GM21423 (cell line): ENCODE measurements around the gene TMCC1.
A peak's percentile ranks its signal among the peaks of the same experiment; 100 is the strongest.
"Not testable (repeated sequence)": the region's sequence is repeated elsewhere in the genome, so short reads cannot be mapped to it uniquely, and the experiment has no call there.

Experiments used
- ATAC-seq: cut with Tn5 transposase; IDR thresholded peaks from one replicate; pipeline ENCODE4 v1.9.1; 2021; ENCODE audit warnings: mild to moderate bottlenecking, moderate library complexity; ENCODE audit not compliant: unreplicated experiment

The TMCC1 gene

DNA sequence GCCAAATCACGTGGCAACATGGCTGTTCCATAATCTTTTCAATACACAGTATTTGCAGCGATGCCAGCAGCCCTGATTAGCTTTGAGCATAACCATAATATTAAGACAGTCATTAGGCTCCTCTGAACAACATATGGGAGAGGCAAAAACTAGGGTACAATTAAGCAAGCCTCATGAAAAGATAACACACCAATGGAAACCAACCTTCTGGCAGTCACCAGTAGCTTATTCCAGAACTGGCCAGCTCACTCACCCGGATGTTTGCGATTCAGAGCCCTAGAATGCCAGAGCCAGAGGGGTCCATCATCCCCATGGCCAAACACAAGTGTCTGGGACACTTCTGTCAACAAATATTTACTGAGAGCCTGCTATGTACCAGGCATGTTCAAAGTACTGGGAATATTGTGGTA, 238.2 kb downstream of the TMCC1 start:
- ATAC-seq: no peak

DNA sequence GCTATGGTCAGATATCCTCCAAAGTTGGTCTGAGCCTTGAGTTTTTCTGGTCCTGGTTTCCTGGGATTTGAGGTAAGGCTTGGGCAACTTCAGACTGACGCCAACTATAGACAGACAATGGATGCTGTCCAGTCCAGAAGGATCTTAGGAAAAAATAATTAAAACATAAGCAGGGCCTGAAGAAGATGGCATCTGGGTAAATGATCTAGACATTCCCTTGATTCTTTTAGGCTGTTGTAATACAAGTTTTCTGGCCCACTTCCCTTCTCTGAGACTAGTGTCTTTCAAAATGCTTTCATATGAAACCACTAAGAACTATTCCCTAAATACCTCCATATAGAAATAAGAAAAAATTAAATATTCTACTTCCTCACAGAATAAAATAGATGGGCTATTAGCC, 239.4 kb downstream of the TMCC1 start:
- no peak for ATAC-seq

GRCh38 chr3:129653019-129653418, 240.5 kb downstream of the TMCC1 start:
- no peak for ATAC-seq

- no peak for ATAC-seq
Measured at GRCh38 chr3:129651435-129652202, 241.9 kb downstream of the TMCC1 start.

DNA sequence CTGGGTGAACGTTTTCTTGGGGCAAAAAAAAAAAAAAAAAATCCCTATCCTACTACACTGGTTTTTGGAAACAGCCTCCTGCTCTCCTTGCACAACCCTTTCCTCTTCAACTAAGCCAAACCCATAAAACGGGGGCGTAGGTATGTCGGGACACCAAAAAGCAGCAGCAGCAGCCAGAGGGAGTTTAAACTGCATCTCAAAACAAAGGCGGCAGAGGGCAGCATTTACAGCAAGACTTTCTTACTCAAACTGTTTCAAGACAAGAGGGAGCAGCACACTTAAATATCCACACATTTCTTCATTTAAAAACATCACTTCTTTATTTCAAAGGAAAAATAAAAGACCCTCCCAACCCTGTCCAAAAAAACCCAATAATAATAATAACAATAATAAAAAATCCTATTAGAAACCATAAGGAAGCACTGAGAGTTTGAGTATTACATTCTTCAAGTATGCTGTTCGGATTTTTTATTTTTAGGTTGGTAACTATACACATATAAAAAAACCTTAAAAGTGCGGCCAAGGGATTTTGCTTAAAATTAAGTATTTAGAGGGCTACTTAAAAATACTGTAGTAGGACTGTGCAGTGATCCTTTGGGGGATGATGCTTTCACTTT, 243.1 kb downstream of the TMCC1 start:
- ATAC-seq: no peak

DNA sequence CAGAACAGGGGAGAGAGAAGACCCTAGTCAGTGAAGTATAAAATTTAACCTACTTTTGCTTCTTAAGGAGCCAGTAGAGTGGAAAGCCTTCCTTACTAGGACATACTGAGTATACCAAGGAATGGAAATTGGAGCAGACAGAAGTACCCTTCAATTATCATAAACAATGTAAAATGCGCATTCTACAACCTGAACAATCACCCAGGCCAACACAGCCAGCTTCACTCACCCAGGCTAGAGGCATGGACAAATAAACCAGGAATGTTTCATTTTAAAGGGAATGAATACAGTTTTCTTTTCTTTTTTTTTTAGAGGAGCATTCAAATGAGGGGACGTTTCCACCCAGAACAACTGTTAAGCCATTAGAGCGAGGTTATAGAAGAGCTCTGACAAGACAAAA, 245.1 kb downstream of the TMCC1 start:
- no peak for ATAC-seq

- ATAC-seq: no peak
Measured at GRCh38 chr3:129645286-129645685, 248.2 kb downstream of the TMCC1 start.

DNA sequence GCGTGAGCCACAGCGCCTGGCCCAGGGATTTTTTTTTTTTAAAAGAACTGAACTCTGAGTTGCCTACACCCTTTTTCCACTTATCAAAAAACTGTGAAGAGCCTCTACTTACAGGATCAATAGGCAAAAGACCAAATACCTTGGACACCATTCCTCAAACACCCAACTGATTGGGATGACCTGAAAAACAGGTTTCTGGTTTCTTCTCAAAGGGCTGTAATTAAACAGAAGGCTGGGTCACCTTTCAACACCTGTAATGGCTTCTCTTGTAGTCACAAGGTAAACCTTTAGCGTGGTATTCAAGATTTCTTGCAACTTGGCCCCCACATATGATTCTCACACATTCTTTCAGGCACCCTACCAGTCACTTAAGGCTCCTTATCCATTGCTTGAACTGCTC, 248.7 kb downstream of the TMCC1 start:
- no peak for ATAC-seq

GRCh38 chr3:129641567-129642260, 251.8 kb downstream of the TMCC1 start:
- ATAC-seq: not testable (repeated sequence)

DNA sequence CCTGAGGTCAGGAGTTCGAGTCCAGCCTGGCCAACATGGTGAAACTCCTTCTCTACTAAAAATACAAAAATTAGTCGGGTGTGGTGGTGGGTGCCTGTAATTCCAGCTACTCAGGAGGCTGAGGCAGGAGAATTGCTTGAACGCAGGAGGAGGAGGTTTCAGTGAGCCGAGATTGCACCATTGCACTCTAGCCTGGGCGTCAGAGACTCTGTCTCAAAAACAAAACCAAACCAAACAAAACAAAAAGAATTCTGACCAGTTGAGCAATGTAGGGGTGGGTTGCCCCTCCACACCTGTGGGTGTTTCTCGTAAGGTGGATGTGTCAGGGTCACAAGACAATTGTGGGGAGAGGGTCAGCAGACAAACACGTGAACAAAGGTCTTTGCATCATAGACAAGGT, 252.5 kb downstream of the TMCC1 start:
- ATAC-seq: not testable (repeated sequence)

DNA sequence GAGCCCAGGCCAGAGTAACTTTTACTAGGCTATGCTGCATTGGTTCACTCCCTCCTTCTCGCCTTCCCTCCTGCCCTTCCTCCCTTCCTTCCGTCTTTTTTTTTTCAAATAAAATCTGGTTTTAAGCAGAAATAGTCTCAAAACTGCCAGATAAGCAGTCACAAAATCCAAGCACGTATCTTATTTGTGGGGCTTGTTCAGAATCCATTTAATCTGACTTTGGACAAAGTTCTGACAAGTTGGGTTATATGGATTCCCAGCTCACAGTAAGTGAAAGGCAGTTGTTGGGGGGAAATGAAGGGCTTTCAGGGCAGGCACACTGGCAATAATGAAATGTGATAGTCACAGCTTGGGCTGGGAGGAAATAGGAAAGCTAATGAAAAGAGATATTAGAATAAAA, 255.0 kb downstream of the TMCC1 start:
- no peak for ATAC-seq

DNA sequence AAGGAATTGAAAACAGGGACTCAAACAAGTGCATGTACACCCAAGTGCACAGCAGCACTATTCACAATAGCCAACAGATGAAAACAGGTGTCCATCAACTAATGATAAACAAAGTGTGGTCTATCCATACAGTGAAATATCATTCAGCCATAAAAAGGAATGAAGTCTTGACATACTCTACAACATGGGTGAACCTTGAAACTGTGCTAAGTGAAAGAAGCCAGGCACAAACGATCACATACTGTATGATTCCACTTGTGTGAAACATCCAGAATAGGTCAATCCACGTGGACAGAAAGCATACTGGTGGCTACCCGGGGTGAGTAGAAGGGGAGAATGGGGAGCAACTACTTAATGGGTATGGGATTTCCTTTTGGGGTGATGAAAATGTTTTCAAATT, 257.4 kb downstream of the TMCC1 start:
- no peak for ATAC-seq

GRCh38 chr3:129635656-129636055, 257.9 kb downstream of the TMCC1 start:
- no peak for ATAC-seq

DNA sequence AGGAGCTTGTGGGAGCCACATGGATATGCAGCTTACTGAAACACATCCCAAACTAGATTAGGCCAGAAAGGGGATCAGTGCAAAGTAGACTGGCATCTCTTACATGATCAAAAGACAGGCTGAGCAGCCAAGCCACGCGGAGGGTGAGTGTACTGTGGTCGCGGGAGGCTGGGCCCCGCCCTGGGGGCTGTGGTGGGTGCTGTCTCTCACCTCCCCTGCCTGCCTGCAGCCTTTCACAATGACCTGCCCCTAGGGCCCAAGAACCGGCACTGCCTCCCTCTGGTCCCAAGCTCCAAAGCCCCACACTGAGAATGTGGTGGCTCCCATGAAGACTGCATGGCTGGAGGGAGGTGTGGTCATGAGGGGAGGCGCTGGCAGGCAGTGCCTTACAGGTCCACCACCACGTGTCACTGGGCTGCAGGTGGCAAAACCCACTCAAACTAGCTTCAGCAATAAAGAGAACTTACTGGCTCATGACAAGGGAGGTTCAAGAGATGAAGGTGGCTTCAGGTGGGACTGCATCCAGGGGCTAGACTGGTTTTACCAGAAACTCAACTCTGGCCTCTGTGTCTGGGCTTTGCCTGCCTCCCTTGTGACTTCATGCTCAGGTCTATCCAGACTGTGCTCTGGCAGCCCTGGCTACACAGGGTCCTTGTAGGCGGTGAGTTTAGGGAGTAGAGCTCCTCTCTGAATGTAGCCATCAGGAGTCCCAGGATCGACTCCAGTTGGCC, 259.6 kb downstream of the TMCC1 start:
- ATAC-seq: no peak

- no peak for ATAC-seq
Measured at GRCh38 chr3:129632977-129633376, 260.5 kb downstream of the TMCC1 start.

- no peak for ATAC-seq
Measured at GRCh38 chr3:129632556-129632955, 261.0 kb downstream of the TMCC1 start.

DNA sequence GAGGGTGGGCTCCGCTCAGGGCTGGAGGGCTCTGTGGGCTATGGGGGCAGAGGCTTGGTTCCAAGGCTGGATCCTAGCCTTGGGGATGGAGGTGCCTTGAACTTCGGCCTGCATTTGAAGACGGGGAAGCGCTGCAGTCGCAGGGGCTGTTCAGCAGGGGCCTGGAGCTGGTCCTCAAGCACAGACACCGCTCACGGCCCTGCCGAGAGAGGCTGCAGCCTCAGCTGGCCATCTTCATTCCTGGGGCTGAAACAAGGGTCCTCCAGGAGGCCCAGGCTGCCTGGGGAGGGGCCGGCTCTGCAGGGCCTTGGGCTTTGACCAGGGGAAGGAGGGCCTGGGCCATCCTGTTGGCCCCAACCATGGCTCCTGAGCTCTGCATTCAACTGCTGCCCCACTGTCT, 261.5 kb downstream of the TMCC1 start:
- no peak for ATAC-seq

DNA sequence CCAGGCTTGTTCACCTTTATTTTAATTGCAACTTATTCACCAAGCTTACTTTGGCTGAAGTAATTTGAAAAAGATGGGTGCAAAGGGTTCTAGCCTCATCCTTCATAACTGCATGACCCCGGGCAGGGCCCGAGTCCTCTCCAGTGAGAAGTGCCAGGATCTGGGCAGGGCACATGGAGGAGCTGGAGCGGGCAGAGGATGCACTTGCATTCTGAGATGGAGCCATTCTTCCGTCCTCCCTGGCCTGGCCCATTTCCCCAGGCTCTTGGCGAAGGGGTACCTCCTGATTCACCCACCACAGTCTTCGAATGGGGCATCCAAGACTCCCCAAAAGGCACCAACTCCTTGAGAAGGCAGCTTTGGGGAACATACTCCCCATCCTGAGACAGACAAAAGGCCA, 264.5 kb downstream of the TMCC1 start:
- ATAC-seq: no peak

DNA sequence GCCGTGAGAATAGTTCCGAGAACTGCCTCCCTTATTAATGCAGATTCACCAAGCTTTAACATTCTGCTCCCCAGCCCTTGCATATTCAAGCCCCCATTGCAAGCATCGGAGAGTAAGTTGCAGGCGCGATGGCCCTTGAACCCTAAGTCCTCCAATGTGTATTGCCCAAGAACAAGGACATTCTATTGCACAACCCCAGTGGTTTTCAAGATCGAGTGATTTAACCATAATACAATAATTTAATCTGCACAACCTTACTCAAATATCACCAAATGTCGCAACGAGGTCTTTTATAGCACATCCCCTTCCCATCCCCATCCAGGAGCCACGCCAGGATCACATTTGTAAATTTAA, 265.4 kb downstream of the TMCC1 start:
- ATAC-seq: no peak

DNA sequence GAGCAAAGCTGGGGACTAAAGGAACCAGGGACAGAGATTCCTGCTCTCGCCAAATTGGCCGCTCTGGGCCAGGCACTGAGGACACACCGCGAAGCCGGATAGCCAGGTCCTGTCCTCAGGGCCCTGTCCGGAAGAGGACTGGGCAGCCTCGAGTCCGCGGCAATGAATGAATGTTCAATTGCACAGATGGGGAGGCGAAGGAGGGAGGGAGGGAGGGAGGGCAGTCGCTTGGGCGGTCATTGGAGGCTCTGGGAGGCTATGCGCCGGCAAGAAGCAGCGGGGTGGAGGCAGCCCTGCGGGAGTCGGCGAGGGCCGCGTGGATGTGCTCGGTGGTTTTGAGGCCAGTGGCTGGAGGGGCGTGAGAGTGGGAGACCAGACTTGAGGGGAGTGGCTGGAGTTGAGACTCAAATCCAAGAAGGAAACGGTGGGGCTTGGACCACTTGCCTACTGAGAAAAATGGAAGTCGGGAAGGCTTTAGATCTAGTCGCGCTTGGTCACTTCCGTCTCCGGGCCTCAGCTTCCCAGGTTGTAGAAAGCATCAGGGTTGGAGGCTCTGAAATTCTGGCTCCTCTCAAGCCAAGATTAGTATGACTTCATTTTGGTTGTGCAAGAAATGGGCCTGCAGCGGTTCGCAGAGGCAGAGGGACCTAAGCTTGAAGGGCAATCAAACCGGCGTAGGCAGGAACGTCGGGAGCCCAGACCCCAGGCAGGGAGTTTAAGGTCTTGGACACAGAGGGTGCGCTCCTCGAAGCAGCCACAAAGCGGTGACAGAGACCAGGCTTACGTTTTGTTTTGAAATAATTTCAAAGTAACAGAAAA, 266.0 kb downstream of the TMCC1 start:
- ATAC-seq: peak; percentile 39
